ENCODE measurements around the gene OTUB2. TPM values are rescaled to one million over a fixed set of nuclear protein-coding genes. Genes with fewer than 3 reads are reported as not detected.

The OTUB2 gene
- total RNA-seq, 3 donors from 2014 or later (not counting 1 experiment from before 2014, with no cell fraction given), result 0.09 to 0.13 TPM; not detected in 1

DNA sequence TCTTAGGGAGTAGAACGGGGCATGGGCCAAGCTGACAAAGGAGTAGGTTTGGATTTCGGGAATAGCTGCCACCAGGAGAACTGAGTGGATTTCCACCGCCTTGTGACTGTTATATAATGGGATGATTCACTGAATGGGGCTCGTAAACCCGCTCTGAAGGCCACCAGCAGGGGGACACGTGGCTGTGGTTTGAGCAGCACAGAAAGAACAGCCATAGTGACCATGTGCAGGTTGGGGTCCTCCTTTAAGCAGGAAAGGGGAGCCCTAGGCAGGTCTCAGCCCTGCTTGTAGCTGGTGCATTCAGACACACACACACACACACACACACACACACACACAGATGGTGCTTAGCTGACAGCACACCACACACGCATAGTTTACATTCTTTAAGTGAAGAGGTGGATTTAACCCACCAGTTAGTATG lies 41.1 kb upstream of the OTUB2 start:
- H3K4me1 Mint-ChIP-seq, result no peaks in the 10 kb centered on the region
- H3K4me3 Mint-ChIP-seq, result no peak overlapping the region
- H3K4me1 ChIP-seq (ENCODE audit: control insufficient read depth, insufficient read depth, low read length), result no peaks in the 10 kb centered on the region
- H3K36me3 Mint-ChIP-seq, result no peaks in the 10 kb centered on the region
- no peak overlapping the region for H3K4me3 ChIP-seq (ENCODE audit: low read length)
- no peaks in the 10 kb centered on the region for H3K9me3 Mint-ChIP-seq
- ATAC-seq (no peak), DNase-seq (no peak)
- no peaks in the 10 kb centered on the region for H3K27me3 ChIP-seq (ENCODE audit: control insufficient read depth, insufficient read depth, low read length)
- TF ChIP-seq, protein P1, sequence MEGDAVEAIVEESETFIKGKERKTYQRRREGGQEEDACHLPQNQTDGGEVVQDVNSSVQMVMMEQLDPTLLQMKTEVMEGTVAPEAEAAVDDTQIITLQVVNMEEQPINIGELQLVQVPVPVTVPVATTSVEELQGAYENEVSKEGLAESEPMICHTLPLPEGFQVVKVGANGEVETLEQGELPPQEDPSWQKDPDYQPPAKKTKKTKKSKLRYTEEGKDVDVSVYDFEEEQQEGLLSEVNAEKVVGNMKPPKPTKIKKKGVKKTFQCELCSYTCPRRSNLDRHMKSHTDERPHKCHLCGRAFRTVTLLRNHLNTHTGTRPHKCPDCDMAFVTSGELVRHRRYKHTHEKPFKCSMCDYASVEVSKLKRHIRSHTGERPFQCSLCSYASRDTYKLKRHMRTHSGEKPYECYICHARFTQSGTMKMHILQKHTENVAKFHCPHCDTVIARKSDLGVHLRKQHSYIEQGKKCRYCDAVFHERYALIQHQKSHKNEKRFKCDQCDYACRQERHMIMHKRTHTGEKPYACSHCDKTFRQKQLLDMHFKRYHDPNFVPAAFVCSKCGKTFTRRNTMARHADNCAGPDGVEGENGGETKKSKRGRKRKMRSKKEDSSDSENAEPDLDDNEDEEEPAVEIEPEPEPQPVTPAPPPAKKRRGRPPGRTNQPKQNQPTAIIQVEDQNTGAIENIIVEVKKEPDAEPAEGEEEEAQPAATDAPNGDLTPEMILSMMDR (IDR thresholded peaks at IDR 0.05), result no peak
- H3K9me3 ChIP-seq (ENCODE audit: control insufficient read depth, insufficient read depth, low read length), result no peaks in the 10 kb centered on the region
- 62% methylated on average over 7 of the region's 7 CpGs for WGBS (ENCODE audit: insufficient coverage)
- H3K27ac ChIP-seq (ENCODE audit: low read length), result no peak overlapping the region
- no peak overlapping the region for H3K27ac Mint-ChIP-seq
- peaks cover 0 to 6% of the 10 kb centered on the region in 2 donors for H3K27me3 Mint-ChIP-seq (ENCODE audit: low read depth in 2 of 2)
- H3K36me3 ChIP-seq (ENCODE audit: control insufficient read depth, insufficient read depth, low read length), result no peaks in the 10 kb centered on the region
- intact Hi-C loops (cut with micrococcal nuclease), result loop anchor here (5.0 kb wide), 1 partner anchor 38 kb away; no protein-coding TSS in a partner anchor

DNA sequence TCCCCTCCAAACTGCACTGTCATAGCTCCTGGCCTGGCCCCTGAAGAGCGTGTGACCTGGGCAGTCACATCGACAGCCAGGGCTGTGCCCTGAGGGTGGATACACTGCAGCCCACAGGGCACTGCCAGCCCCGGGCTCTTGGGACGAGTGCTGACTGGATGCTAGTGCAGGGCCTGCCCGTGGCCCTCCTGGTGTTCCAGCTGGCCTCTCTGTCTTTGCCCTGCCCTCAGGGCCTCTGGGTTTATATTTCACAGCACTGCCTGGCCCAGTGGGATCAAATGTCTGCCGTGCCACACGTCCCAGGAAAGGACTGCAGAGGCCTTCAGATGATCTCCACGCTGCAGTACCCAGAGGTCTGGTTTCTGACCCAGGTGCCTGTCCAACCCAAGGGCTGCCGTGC lies 39.2 kb upstream of the OTUB2 start:
- intact Hi-C loops (cut with micrococcal nuclease), result no loop called here
- H3K9me3 Mint-ChIP-seq, result no peaks in the 10 kb centered on the region
- no peaks in the 10 kb centered on the region for H3K4me1 ChIP-seq (ENCODE audit: control insufficient read depth, insufficient read depth, low read length)
- no peak overlapping the region for H3K27ac Mint-ChIP-seq
- no peaks in the 10 kb centered on the region for H3K9me3 ChIP-seq (ENCODE audit: control insufficient read depth, insufficient read depth, low read length)
- no peak overlapping the region for H3K4me3 Mint-ChIP-seq
- no peak for ATAC-seq
- WGBS (ENCODE audit: insufficient coverage), result 77% methylated on average over 9 of the region's 9 CpGs
- H3K36me3 ChIP-seq (ENCODE audit: control insufficient read depth, insufficient read depth, low read length), result no peaks in the 10 kb centered on the region
- TF ChIP-seq, protein P1 (IDR thresholded peaks at IDR 0.05), result no peak
- no peaks in the 10 kb centered on the region for H3K4me1 Mint-ChIP-seq
- H3K27me3 ChIP-seq (ENCODE audit: control insufficient read depth, insufficient read depth, low read length), result no peaks in the 10 kb centered on the region
- H3K27me3 Mint-ChIP-seq (ENCODE audit: low read depth in 2 of 2), result peaks cover 3 to 9% of the 10 kb centered on the region in 2 donors
- H3K4me3 ChIP-seq (ENCODE audit: low read length), result no peak overlapping the region
- no peaks in the 10 kb centered on the region for H3K36me3 Mint-ChIP-seq
- no peak for DNase-seq
- H3K27ac ChIP-seq (ENCODE audit: low read length), result no peak overlapping the region

DNA sequence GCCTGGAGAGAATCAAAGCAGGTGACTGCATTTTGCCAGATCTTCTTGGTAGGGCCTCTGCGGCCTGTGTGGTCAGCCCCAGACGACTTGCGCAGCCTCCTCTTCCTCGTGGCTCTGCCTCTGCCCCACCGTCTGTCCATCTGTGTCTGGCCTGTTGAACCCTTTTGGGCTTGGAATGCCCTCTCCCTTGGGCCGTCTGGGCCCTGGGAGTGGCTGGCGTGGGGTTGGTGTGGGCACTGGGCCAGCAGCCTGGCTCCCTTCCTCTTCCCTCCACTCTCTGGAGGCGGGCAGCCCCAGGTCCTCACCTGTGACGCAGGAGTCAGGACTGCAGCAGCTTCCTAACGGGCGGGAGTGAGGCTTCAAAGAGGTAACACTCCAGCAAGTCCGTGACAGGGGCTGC lies 38.8 kb upstream of the OTUB2 start:
- Histone ChIP-seq H3K4me1 (ENCODE audit: control insufficient read depth, insufficient read depth, low read length) (no peaks in the 10 kb centered on the region), H3K27ac (ENCODE audit: low read length) (no peak overlapping the region), H3K27me3 (ENCODE audit: control insufficient read depth, insufficient read depth, low read length) (no peaks in the 10 kb centered on the region), H3K4me3 (ENCODE audit: low read length) (no peak overlapping the region), H3K36me3 (ENCODE audit: control insufficient read depth, insufficient read depth, low read length) (no peaks in the 10 kb centered on the region), H3K9me3 (ENCODE audit: control insufficient read depth, insufficient read depth, low read length) (no peaks in the 10 kb centered on the region)
- Mint-ChIP-seq H3K4me1 (no peaks in the 10 kb centered on the region), H3K36me3 (no peaks in the 10 kb centered on the region), H3K27ac (no peak overlapping the region), H3K27me3 (ENCODE audit: low read depth in 2 of 2) (peaks cover 6 to 9% of the 10 kb centered on the region in 2 donors), H3K9me3 (no peaks in the 10 kb centered on the region), H3K4me3 (no peak overlapping the region)
- no peak for DNase-seq
- WGBS (ENCODE audit: insufficient coverage), result 87% methylated on average over 11 of the region's 12 CpGs
- intact Hi-C loops (cut with micrococcal nuclease), result no loop called here
- no peak for ATAC-seq
- TF ChIP-seq, protein P1 (IDR thresholded peaks at IDR 0.05), result no peak

DNA sequence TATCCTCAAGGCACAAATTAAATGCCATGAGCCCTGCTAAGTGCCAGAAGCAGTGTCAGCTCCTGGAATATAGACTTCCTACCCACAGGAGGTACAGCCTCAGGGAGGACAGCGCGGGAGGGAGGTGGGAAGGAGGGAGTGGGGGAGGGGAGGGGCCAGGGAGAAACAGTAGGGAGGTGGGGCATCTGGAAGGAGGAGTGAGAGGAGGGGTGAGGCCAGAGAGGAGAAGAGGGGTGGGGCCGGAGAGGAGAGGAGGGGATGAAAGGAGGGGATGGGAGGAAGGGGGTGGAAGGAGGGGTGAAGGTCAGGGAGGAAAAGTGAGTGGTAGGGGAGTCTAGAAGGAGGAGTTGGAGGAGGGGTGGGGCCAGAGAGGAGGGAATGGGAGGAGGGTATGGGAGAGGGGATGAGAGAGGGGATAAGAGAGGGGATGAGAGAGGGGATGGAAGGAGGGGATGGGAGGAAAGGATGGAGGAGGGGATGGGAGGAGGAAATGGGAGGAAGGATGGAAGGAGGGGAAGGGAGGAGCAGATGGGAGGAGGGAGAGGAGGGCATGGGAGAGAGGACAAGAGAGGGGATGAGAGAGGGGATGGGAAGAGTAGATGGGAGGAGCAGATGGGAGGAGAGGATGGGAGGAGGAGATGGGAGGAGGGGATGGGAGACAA lies 38.2 kb upstream of the OTUB2 start:
- DNase-seq (no peak), ATAC-seq (no peak)
- Mint-ChIP-seq H3K4me1 (no peaks in the 10 kb centered on the region), H3K4me3 (no peak overlapping the region), H3K27me3 (ENCODE audit: low read depth in 2 of 2) (peaks cover 6 to 9% of the 10 kb centered on the region in 2 donors), H3K27ac (no peak overlapping the region), H3K9me3 (no peaks in the 10 kb centered on the region), H3K36me3 (no peaks in the 10 kb centered on the region)
- 87% methylated on average over 3 of the region's 3 CpGs for WGBS (ENCODE audit: insufficient coverage)
- Histone ChIP-seq H3K4me1 (ENCODE audit: control insufficient read depth, insufficient read depth, low read length) (no peaks in the 10 kb centered on the region), H3K36me3 (ENCODE audit: control insufficient read depth, insufficient read depth, low read length) (no peaks in the 10 kb centered on the region), H3K27me3 (ENCODE audit: control insufficient read depth, insufficient read depth, low read length) (no peaks in the 10 kb centered on the region), H3K9me3 (ENCODE audit: control insufficient read depth, insufficient read depth, low read length) (no peaks in the 10 kb centered on the region), H3K27ac (ENCODE audit: low read length) (no peak overlapping the region), H3K4me3 (ENCODE audit: low read length) (no peak overlapping the region)
- TF ChIP-seq, protein P1 (IDR thresholded peaks at IDR 0.05), result no peak
- intact Hi-C loops (cut with micrococcal nuclease), result no loop called here

Measured in natural killer cell (primary cell).